Vagina (tissue), 2 donors: Measurements from ENCODE around the gene AP4B1. TPM values are rescaled to one million over a fixed set of nuclear protein-coding genes. Genes with fewer than 3 reads are reported as not detected.
"Not testable (repeated sequence)": the region's sequence is repeated elsewhere in the genome, so short reads cannot be mapped to it uniquely, and the experiment has no call there.

ENCODE experiments used
- DNase-seq, 2 donors: peaks; one replicate each; pipeline ENCODE4 v3.0.0-alpha.2; 2017; ENCODE audit errors: extremely low spot score in 2 of 2
- H3K27ac ChIP-seq: fragments of 200-600 bp; sonication (generic); one replicate; pipeline ENCODE4 v1.5.1; 2019
- H3K27me3 ChIP-seq: fragments of 200-600 bp; sonication (generic); one replicate; pipeline ENCODE4 v1.5.1; 2019
- H3K36me3 ChIP-seq, 2 donors: fragments of 200-600 bp; sonication (generic); one replicate each; pipeline ENCODE4 v1.5.1; 2017 to 2019
- H3K4me1 ChIP-seq: fragments of 200-600 bp; sonication (generic); one replicate; pipeline ENCODE4 v1.5.1; 2019
- H3K4me3 ChIP-seq, 2 donors: fragments of 200-600 bp; sonication (generic); 1 replicate in 1 of 2; 2 replicates in 1 of 2; pipeline ENCODE4 v1.5.1; 2016 to 2019
- H3K9me3 ChIP-seq: fragments of 200-600 bp; sonication (generic); one replicate; pipeline ENCODE4 v1.5.1; 2019
- POLR2A ChIP-seq, 2 donors: fragments of 450-650 bp; IDR thresholded peaks; one replicate each; pipeline ENCODE4 v1.6.1; 2017; ENCODE audit warnings: antibody characterized with exemption in 2 of 2, mild to moderate bottlenecking in 2 of 2, moderate library complexity in 2 of 2
- POLR2AphosphoS5 ChIP-seq, 2 donors: sonication (generic); formaldehyde crosslinking; IDR thresholded peaks; one replicate each; pipeline ENCODE4 v1.9.0; 2017; ENCODE audit warnings: antibody characterized with exemption in 2 of 2, mild to moderate bottlenecking in 2 of 2, low read depth in 1 of 2; ENCODE audit not compliant: insufficient read depth in 1 of 2
- intact Hi-C: fragments of 100-400 bp; cut with DNase I; formaldehyde crosslinking; loops from one replicate; pipeline ENCODE4 v1.15.1; 2023
- total RNA-seq: library from RNA; depleted of rRNA; stranded (reverse); fragments of >200 nt; gene quantifications from one replicate; pipeline ENCODE4 v1.2.3, GENCODE V29; 2016
- TF ChIP-seq, protein P1 (sequence below), 3 experiments: fragments of 450-650 bp in 2 of 3; fragments of 200-600 bp in 1 of 3; sonication (generic) in 1 of 3; IDR thresholded peaks; one replicate each; pipeline ENCODE4 v1.5.1; 2017 to 2019; ENCODE audit warnings: antibody characterized with exemption in 3 of 3, mild to moderate bottlenecking in 2 of 3, moderate library complexity in 2 of 3

Gene AP4B1
- total RNA-seq, 1 donor from 2014 or later = 6.9 TPM

DNA sequence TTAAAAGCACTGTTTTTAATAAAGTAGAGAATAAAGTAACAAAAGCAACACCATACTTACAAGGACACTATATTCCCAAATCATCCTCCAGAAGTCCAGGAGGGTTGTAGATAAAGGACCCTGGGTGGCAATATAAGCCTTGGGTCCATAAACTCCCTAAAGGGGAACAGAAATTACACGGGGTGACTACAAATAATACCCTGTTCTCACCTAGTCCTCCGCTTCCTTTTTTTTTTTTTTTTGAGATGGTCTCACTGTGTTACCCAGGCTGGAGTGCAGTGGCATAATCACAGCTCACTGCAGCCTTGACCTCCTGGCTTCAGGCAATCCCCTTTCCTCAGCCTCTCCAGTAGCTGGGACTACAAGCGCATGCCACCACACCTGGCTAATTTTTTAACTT, 46.2 kb downstream of the AP4B1 start:
- TF ChIP-seq POLR2AphosphoS5 (IDR thresholded peaks at IDR 0.05; ENCODE audit: insufficient read depth in 1 of 2, low read depth in 1 of 2) (no peak), POLR2A (IDR thresholded peaks at IDR 0.05) (no peak)
- TF ChIP-seq, protein P1, sequence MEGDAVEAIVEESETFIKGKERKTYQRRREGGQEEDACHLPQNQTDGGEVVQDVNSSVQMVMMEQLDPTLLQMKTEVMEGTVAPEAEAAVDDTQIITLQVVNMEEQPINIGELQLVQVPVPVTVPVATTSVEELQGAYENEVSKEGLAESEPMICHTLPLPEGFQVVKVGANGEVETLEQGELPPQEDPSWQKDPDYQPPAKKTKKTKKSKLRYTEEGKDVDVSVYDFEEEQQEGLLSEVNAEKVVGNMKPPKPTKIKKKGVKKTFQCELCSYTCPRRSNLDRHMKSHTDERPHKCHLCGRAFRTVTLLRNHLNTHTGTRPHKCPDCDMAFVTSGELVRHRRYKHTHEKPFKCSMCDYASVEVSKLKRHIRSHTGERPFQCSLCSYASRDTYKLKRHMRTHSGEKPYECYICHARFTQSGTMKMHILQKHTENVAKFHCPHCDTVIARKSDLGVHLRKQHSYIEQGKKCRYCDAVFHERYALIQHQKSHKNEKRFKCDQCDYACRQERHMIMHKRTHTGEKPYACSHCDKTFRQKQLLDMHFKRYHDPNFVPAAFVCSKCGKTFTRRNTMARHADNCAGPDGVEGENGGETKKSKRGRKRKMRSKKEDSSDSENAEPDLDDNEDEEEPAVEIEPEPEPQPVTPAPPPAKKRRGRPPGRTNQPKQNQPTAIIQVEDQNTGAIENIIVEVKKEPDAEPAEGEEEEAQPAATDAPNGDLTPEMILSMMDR (IDR thresholded peaks at IDR 0.05) = no peak
- H3K4me3 ChIP-seq = no peak overlapping the region
- no peak for DNase-seq
- H3K9me3 ChIP-seq = no peaks in the 10 kb centered on the region
- H3K27ac ChIP-seq = no peak overlapping the region
- no peaks in the 10 kb centered on the region for H3K4me1 ChIP-seq
- H3K36me3 ChIP-seq = no peaks in the 10 kb centered on the region
- no peaks in the 10 kb centered on the region for H3K27me3 ChIP-seq
- intact Hi-C loops = no loop called here

DNA sequence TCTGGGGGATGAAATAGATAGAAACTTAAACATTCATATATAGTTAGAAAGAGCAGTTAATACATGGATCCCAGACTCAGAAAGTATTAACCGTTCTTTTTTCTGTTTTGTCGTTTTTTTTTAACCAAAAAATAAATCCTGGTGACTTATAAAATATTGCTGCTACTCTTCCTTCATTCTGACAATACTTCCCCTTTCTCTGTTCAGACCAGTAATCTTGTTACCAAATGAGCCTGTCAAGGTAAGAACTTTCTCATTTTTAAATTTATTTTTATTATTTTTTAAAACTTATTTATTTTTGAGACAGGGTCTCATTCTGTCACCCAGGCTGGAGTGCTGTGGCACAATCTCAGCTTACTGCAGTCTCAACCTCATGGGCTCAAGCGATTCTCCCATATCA, 46.8 kb downstream of the AP4B1 start:
- DNase-seq = no peak
- Histone ChIP-seq H3K36me3 (no peaks in the 10 kb centered on the region), H3K27ac (no peak overlapping the region), H3K4me3 (no peak overlapping the region), H3K27me3 (no peaks in the 10 kb centered on the region), H3K4me1 (no peaks in the 10 kb centered on the region), H3K9me3 (no peaks in the 10 kb centered on the region)
- intact Hi-C loops = no loop called here
- TF ChIP-seq POLR2A (IDR thresholded peaks at IDR 0.05) (no peak), POLR2AphosphoS5 (IDR thresholded peaks at IDR 0.05; ENCODE audit: insufficient read depth in 1 of 2, low read depth in 1 of 2) (no peak)
- TF ChIP-seq, protein P1 (IDR thresholded peaks at IDR 0.05) = no peak

DNA sequence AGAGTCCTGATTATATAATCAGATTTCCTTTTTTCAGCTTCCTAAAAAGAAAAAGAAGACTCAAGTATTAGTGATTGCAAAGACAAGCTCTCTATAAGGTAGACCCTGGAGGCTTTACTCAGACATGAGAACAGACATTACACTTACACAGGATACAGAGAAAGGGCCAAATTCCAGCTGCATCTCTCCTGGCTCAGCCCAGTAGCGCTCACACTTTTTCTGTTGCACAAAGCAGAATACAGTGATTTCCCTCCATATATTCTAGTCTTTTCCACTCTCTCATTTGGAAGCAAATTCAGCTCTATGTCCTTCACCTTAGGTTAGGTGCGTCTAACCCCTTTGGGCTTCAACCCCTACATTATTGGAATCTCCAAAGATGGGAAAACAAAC, 48.2 kb downstream of the AP4B1 start:
- intact Hi-C loops = no loop called here
- no peak overlapping the region for H3K27ac ChIP-seq
- TF ChIP-seq POLR2A (IDR thresholded peaks at IDR 0.05) (no peak), POLR2AphosphoS5 (IDR thresholded peaks at IDR 0.05; ENCODE audit: insufficient read depth in 1 of 2, low read depth in 1 of 2) (no peak)
- TF ChIP-seq, protein P1 (IDR thresholded peaks at IDR 0.05) = no peak
- DNase-seq = no peak
- H3K27me3 ChIP-seq = no peaks in the 10 kb centered on the region
- H3K4me3 ChIP-seq = no peak overlapping the region
- H3K9me3 ChIP-seq = no peaks in the 10 kb centered on the region
- peaks cover 4% of the 10 kb centered on the region for H3K4me1 ChIP-seq
- no peaks in the 10 kb centered on the region for H3K36me3 ChIP-seq

DNA sequence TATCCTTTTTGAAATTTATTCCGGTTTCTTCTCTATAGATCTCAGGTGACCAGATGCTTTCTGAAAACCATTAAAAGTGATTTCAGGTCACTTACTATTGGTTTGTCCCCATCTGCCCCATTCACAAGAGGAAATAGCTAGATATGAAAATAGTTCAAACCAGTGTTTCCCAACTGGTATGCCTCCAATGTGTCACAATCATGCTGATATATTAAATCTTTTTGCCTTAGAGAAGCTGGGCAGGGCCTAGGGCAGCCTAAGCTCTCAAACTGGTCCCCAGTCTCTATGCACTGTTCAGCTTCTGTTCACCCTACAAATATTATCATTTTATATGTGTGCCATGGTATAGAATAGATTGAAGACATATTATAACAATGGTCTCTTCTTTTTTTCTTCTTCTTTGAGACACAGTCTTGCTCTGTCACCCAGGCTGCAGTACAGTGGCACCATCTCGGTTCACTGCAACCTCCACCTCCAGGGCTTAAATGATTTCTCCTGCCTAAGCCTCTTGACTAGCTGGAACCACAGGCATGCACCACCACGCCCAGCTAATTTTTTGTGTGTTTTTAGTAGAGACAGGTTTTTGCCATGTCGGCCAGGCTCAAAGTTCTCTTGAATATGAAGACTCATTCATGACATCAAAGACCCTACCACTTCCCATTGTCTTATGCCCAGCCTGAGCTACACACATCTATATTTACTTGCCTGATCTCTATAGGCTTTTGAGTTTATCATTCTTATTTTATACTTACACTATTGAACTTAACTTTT, 48.8 kb downstream of the AP4B1 start:
- Histone ChIP-seq H3K36me3 (no peaks in the 10 kb centered on the region), H3K27me3 (no peaks in the 10 kb centered on the region), H3K4me1 (peaks cover 4% of the 10 kb centered on the region), H3K27ac (no peak overlapping the region), H3K4me3 (no peak overlapping the region), H3K9me3 (no peaks in the 10 kb centered on the region)
- DNase-seq = no peak
- intact Hi-C loops = no loop called here
- no peak for TF ChIP-seq POLR2A (IDR thresholded peaks at IDR 0.05)
- TF ChIP-seq, protein P1 (IDR thresholded peaks at IDR 0.05) = no peak
- no peak for TF ChIP-seq POLR2AphosphoS5 (IDR thresholded peaks at IDR 0.05; ENCODE audit: insufficient read depth in 1 of 2, low read depth in 1 of 2)

DNA sequence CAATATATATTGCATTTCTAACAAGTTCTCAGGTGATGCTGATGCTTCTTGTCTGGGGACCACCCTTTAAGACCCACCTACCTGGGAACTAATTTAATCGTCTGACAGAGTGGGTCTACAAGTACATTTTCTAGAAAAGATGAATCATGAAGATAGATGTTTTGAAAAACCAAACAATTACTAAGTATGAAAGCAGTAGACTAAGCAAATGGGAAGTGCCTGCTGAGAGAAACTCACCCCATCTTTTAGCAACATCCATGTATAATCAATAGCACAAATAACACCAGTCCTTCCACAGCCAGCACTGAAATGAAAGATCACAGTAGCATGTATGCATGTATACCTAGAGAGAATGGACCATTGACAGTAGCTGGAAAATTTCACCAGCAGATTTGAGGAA, 50.4 kb downstream of the AP4B1 start:
- Histone ChIP-seq H3K9me3 (no peaks in the 10 kb centered on the region), H3K4me3 (no peak overlapping the region), H3K36me3 (no peaks in the 10 kb centered on the region), H3K27ac (no peak overlapping the region), H3K27me3 (no peaks in the 10 kb centered on the region), H3K4me1 (peaks cover 4% of the 10 kb centered on the region)
- no peak for TF ChIP-seq POLR2AphosphoS5 (IDR thresholded peaks at IDR 0.05; ENCODE audit: insufficient read depth in 1 of 2, low read depth in 1 of 2)
- TF ChIP-seq, protein P1 (IDR thresholded peaks at IDR 0.05) = no peak
- no peak for TF ChIP-seq POLR2A (IDR thresholded peaks at IDR 0.05)
- intact Hi-C loops = no loop called here
- no peak for DNase-seq

DNA sequence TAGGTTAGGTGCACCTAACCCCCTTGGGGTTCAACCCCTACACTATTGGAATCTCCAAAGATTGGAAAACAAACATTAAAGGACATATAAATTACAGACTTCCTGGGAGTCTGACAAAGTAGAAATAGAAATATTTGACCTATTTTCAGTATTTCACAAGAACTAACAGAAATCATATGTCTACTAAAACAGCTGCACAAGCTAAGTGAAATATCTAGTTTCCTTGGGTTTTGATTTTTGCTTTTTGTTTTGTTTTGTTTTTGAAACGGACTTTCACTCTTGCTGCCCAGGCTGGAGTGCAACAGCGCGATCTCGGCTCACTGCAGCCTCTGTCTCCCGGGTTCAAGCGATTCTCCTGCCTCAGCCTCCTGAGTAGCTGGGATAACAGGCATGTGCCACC, 51.9 kb downstream of the AP4B1 start:
- not testable (repeated sequence) for H3K36me3 ChIP-seq, H3K4me3 ChIP-seq
- H3K27ac ChIP-seq = peak overlapping the region; percentile 4

More for the DNA sequence above, 51.9 kb downstream of the AP4B1 start:
- H3K27me3 ChIP-seq, intact Hi-C loops, DNase-seq, H3K4me1 ChIP-seq, H3K9me3 ChIP-seq: not testable (repeated sequence)
